HepG2 (cell line): ENCODE measurements around the gene KMT2D. TPM values are rescaled to one million over a fixed set of nuclear protein-coding genes. Genes with fewer than 3 reads are reported as not detected.

ENCODE experiments used
- ATAC-seq: fragments of 200-7000 bp; cut with Tn5 transposase; 3 replicates; pipeline ENCODE4 v1.9.1; 2020; ENCODE audit warnings: mild to moderate bottlenecking, moderate library complexity
- BruUV-seq: library from RNA; stranded (reverse); fragments of 400-500 nt; replicated peaks from 2 replicates; lab custom pipeline; 2021; lab: Mats Ljungman, UMichigan
- CTCF ChIA-PET: fragments of 300-600 bp; formaldehyde crosslinking; extraction: SDS; loops from one replicate; lab custom pipeline; 2021; ENCODE audit warnings: low total read pairs, inconsistent platforms, low intra/inter-chr PET ratio; lab: Yijun Ruan, JAX
- POLR2A ChIA-PET: fragments of 350-600 bp; sonication (Branson Sonifier 250); formaldehyde crosslinking; loops from one replicate; lab custom pipeline; 2020; ENCODE audit warnings: antibody characterized with exemption, inconsistent platforms; lab: Yijun Ruan, JAX
- DNase-seq: peaks from one replicate; pipeline ENCODE4 v3.0.0-alpha.2; 2015; ENCODE audit warnings: low spot score
- FAIRE-seq: peaks from 3 replicates; lab custom pipeline; 2011; peaks lifted over from hg19 to GRCh38; lab: Jason Lieb, UNC
- H2AFZ ChIP-seq: one replicate; pipeline ENCODE4 v1.6.1; 2011; ENCODE audit warnings: low read length, inconsistent platforms
- H3K27ac ChIP-seq: fragments of 300-600 bp; 3 replicates; pipeline ENCODE4 v1.8.0; 2011; ENCODE audit warnings: mixed run types, mild to moderate bottlenecking, mixed read lengths, low read length, inconsistent platforms; ENCODE audit not compliant: insufficient read depth; ENCODE audit errors: extremely low read length
- H3K27me3 ChIP-seq, 2 experiments: fragments of 200-600 bp in 1 of 2; 2 replicates in 1 of 2; 3 replicates in 1 of 2; pipeline versions ENCODE4 v1.6.0 to v1.8.0; 2011; ENCODE audit warnings: low read length in 2 of 2, mild to moderate bottlenecking in 2 of 2, moderate library complexity in 2 of 2, inconsistent platforms in 1 of 2; ENCODE audit not compliant: insufficient read depth in 2 of 2, control insufficient read depth in 1 of 2
- H3K36me3 ChIP-seq, 2 experiments: fragments of 200-600 bp in 1 of 2; replicated peaks in 1 of 2; 2 replicates in 1 of 2; 3 replicates in 1 of 2; pipeline versions ENCODE4 v1.5.1 to v1.8.0; 2011; ENCODE audit warnings: low read length in 2 of 2, inconsistent platforms in 1 of 2; ENCODE audit not compliant: insufficient read depth in 2 of 2, control insufficient read depth in 1 of 2
- H3K4me1 ChIP-seq: 2 replicates; pipeline ENCODE4 v1.5.1; 2012; ENCODE audit warnings: low read length, inconsistent platforms; ENCODE audit not compliant: insufficient read depth
- H3K4me2 ChIP-seq: 2 replicates; pipeline ENCODE4 v1.6.0; 2011; ENCODE audit warnings: low read depth, low read length, inconsistent platforms
- H3K4me3 ChIP-seq, 3 experiments: fragments of 200-600 bp in 1 of 3; sonication (generic), shearing (Covaris generic) in 1 of 3; replicated peaks in 1 of 3; 2 replicates each; pipeline ENCODE4 v1.5.1; 2011 to 2016; ENCODE audit warnings: low read length in 3 of 3, inconsistent platforms in 2 of 3, low read depth in 2 of 3, mild to moderate bottlenecking in 2 of 3, control low read depth in 1 of 3, mixed read lengths in 1 of 3; ENCODE audit not compliant: insufficient read depth in 1 of 3
- H3K79me2 ChIP-seq: one replicate; pipeline ENCODE4 v1.6.1; 2011; ENCODE audit warnings: low read length, inconsistent platforms; ENCODE audit not compliant: insufficient read depth
- H3K9ac ChIP-seq: 2 replicates; pipeline ENCODE4 v1.6.0; 2011; ENCODE audit warnings: mild to moderate bottlenecking, low read depth, low read length, inconsistent platforms; ENCODE audit not compliant: insufficient read depth
- H3K9me3 ChIP-seq: 2 replicates; pipeline ENCODE4 v1.5.1; 2012; ENCODE audit warnings: mild to moderate bottlenecking, low read length
- H4K20me1 ChIP-seq: 2 replicates; pipeline ENCODE4 v1.6.0; 2011; ENCODE audit warnings: inconsistent platforms, mild to moderate bottlenecking, low read length, moderate library complexity; ENCODE audit not compliant: insufficient read depth
- BORCS8-MEF2B ChIP-seq: sonication (generic); formaldehyde crosslinking; IDR thresholded peaks from 2 replicates; pipeline ENCODE4 v1.8.0; 2022; ENCODE audit warnings: mild to moderate bottlenecking, missing genetic modification reagents
- NR2C2 ChIP-seq: sonication (generic); formaldehyde crosslinking; IDR thresholded peaks from 2 replicates; pipeline ENCODE4 v1.4.0; 2020; ENCODE audit warnings: missing genetic modification reagents, mild to moderate bottlenecking, moderate library complexity, borderline replicate concordance
- NR2F6 ChIP-seq, 2 experiments: IDR thresholded peaks; 2 replicates each; pipeline ENCODE4 v1.6.1; 2016; ENCODE audit warnings: antibody characterized with exemption in 1 of 2, mild to moderate bottlenecking in 1 of 2
- SOX6 ChIP-seq, 2 experiments: fragments of 450-650 bp in 1 of 2; sonication (generic) in 1 of 2; formaldehyde crosslinking in 1 of 2; IDR thresholded peaks; 2 replicates each; pipeline versions ENCODE4 v1.4.0 to v1.6.1; 2017 to 2020; ENCODE audit warnings: antibody characterized with exemption in 1 of 2, mild to moderate bottlenecking in 1 of 2, missing genetic modification reagents in 1 of 2
- ZBTB7A ChIP-seq: sonication (generic); formaldehyde crosslinking; IDR thresholded peaks from 2 replicates; pipeline ENCODE4 v1.8.0; 2022; ENCODE audit warnings: mild to moderate bottlenecking, missing genetic modification reagents
- ZNF121 ChIP-seq: sonication (generic); formaldehyde crosslinking; IDR thresholded peaks from 2 replicates; pipeline ENCODE4 v1.5.0; 2020; ENCODE audit warnings: mild to moderate bottlenecking, missing genetic modification reagents
- ZNF564 ChIP-seq: sonication (generic); formaldehyde crosslinking; IDR thresholded peaks from 2 replicates; pipeline ENCODE4 v1.8.1; 2023; ENCODE audit warnings: mild to moderate bottlenecking, missing genetic modification reagents
- ZNF567 ChIP-seq: sonication (generic); formaldehyde crosslinking; IDR thresholded peaks from 2 replicates; pipeline ENCODE4 v1.8.1; 2023; ENCODE audit warnings: mild to moderate bottlenecking, missing genetic modification reagents, borderline replicate concordance
- ZNF761 ChIP-seq: sonication (generic); formaldehyde crosslinking; conservative IDR thresholded peaks from 2 replicates; pipeline ENCODE4 v1.4.0; 2020; ENCODE audit warnings: mild to moderate bottlenecking, missing genetic modification reagents
- ZNF777 ChIP-seq: sonication (generic); formaldehyde crosslinking; IDR thresholded peaks from 2 replicates; pipeline ENCODE4 v1.4.0; 2020; ENCODE audit warnings: missing genetic modification reagents
- ZSCAN30 ChIP-seq: sonication (generic); formaldehyde crosslinking; IDR thresholded peaks from 2 replicates; pipeline ENCODE4 v1.5.0; 2020; ENCODE audit warnings: mild to moderate bottlenecking, missing genetic modification reagents
- WGBS: methylation state at CpG from one replicate; pipeline ENCODE4 v1.1.6; 2017; ENCODE audit warnings: low lambda C conversion rate; 5-methylcytosine and 5-hydroxymethylcytosine counted together
- in situ Hi-C: cut with HindIII; loops from 2 replicates; pipeline ENCODE4 v1.10.0; 2017; ENCODE audit warnings: low pct_unique_long_range_greater_than_20kb; ENCODE audit not compliant: extremely low pct_ligation_motif_present
- intact Hi-C: fragments of 100-400 bp; cut with micrococcal nuclease; formaldehyde crosslinking; loops from one replicate; pipeline ENCODE4 v1.10.0; 2022; ENCODE audit not compliant: unreplicated experiment
- polyA plus RNA-seq, 8 experiments: library from polyadenylated mRNA; depleted of rRNA in 3 of 8; stranded (reverse) in 7 of 8; unstranded in 1 of 8; fragments of >200 nt; fragmentation: Illumina TruSeq in 4 of 8; extraction: Trizol in 4 of 8; gene quantifications; 2 replicates each; pipeline versions ENCODE4 v1.2.1 to v1.2.3, GENCODE V29; 2011 to 2016; ENCODE audit warnings: low read depth in 4 of 8, missing spikeins in 1 of 8, mixed read lengths in 1 of 8; ENCODE audit not compliant: insufficient read depth in 1 of 8
- total RNA-seq, 5 experiments: library from RNA; depleted of rRNA; stranded (reverse); fragments of >200 nt; fragmentation: Illumina TruSeq; extraction: Trizol; gene quantifications; 2 replicates each; pipeline ENCODE4 v1.2.3, GENCODE V29; 2016; ENCODE audit warnings: low read depth in 1 of 5
- TF ChIP-seq, protein P1 (sequence below): sonication (generic); formaldehyde crosslinking; IDR thresholded peaks from 2 replicates; pipeline ENCODE4 v1.4.0; 2020; ENCODE audit warnings: missing genetic modification reagents, mild to moderate bottlenecking, borderline replicate concordance
- TF ChIP-seq, protein P2 (sequence below): sonication (generic); formaldehyde crosslinking; IDR thresholded peaks from 2 replicates; pipeline ENCODE4 v1.4.0; 2020; ENCODE audit warnings: missing genetic modification reagents
- TF ChIP-seq, protein P3 (sequence below): sonication (generic); formaldehyde crosslinking; IDR thresholded peaks from 2 replicates; pipeline ENCODE4 v1.8.0; 2022; ENCODE audit warnings: mild to moderate bottlenecking, missing genetic modification reagents; ENCODE audit not compliant: insufficient replicate concordance
- TF ChIP-seq, protein P4 (sequence below): sonication (generic); formaldehyde crosslinking; IDR thresholded peaks from 2 replicates; pipeline ENCODE4 v1.8.0; 2023; ENCODE audit warnings: mild to moderate bottlenecking, missing genetic modification reagents

The KMT2D gene
- total and polyA plus RNA-seq, 2 of the 13 experiments (the other 11 are each of a cell fraction or from before 2014, with no cell fraction given), result 8.1 to 10.4 TPM

DNA sequence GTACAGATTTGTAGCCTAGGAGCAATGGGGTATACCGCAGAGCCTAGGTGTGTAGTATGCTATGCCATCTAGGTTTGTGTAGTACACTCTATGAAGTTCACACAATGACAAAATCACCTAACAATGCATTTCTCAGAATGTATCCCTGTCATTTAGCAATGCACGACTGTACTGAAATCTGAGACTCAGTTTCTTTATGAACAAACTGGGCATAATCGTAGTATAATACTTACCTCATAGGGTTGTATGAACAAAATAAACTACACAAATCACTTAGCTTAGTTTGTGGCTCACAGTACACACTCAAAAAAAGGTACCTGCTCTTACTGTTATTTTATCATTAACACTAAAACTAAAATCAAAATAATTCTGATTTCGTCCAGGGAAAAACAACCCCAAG, 35.1 kb downstream of the KMT2D start (continued):
- TF ChIP-seq, protein P1, sequence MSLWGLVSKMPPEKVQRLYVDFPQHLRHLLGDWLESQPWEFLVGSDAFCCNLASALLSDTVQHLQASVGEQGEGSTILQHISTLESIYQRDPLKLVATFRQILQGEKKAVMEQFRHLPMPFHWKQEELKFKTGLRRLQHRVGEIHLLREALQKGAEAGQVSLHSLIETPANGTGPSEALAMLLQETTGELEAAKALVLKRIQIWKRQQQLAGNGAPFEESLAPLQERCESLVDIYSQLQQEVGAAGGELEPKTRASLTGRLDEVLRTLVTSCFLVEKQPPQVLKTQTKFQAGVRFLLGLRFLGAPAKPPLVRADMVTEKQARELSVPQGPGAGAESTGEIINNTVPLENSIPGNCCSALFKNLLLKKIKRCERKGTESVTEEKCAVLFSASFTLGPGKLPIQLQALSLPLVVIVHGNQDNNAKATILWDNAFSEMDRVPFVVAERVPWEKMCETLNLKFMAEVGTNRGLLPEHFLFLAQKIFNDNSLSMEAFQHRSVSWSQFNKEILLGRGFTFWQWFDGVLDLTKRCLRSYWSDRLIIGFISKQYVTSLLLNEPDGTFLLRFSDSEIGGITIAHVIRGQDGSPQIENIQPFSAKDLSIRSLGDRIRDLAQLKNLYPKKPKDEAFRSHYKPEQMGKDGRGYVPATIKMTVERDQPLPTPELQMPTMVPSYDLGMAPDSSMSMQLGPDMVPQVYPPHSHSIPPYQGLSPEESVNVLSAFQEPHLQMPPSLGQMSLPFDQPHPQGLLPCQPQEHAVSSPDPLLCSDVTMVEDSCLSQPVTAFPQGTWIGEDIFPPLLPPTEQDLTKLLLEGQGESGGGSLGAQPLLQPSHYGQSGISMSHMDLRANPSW, result no peak
- TF ChIP-seq SOX6 (IDR thresholded peaks at IDR 0.05) (no peak), SOX6 (CRISPR knock-in tag; IDR thresholded peaks at IDR 0.05) (no peak), BORCS8-MEF2B (CRISPR knock-in tag) (no peak), ZNF567 (no peak), ZNF777 (CRISPR knock-in tag) (no peak)
- TF ChIP-seq, protein P2, sequence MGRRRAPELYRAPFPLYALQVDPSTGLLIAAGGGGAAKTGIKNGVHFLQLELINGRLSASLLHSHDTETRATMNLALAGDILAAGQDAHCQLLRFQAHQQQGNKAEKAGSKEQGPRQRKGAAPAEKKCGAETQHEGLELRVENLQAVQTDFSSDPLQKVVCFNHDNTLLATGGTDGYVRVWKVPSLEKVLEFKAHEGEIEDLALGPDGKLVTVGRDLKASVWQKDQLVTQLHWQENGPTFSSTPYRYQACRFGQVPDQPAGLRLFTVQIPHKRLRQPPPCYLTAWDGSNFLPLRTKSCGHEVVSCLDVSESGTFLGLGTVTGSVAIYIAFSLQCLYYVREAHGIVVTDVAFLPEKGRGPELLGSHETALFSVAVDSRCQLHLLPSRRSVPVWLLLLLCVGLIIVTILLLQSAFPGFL, result no peak

DNA sequence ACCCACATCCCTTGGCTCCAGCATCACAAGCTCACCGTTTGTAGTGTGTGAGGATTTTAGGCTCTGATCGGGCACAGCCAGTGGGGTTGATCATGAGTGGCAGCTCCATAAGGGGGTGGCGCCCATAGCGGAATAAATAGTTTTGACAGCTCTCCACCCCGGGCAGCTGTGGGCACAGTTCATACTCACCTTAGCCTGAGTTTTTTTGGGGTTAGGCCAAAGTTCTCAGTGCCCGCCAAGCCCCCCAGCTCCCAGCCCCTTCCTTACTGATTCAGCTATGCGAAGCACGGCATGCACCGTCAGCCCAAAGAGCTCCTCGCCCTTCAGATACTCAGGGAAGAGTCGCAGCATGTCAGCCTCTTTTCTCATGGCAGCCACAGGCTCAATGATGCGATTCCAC, 36.1 kb downstream of the KMT2D start:
- Histone ChIP-seq H2AFZ (no peak overlapping the region), H3K4me1 (peaks cover 4% of the 10 kb centered on the region), H3K79me2 (no peaks in the 10 kb centered on the region), H3K27me3 (no peaks in the 10 kb centered on the region), H3K4me2 (no peak overlapping the region)
- POLR2A ChIA-PET, result interaction anchor here (1.4 kb wide), 1 partner anchor 13 kb away, joined by 3 read pairs; no protein-coding TSS in a partner anchor
- no peak for FAIRE-seq
- TF ChIP-seq ZNF121 (no peak), ZNF564 (CRISPR knock-in tag) (no peak), ZNF761 (CRISPR knock-in tag) (no peak), ZBTB7A (CRISPR knock-in tag) (no peak), NR2C2 (CRISPR knock-in tag) (no peak), ZSCAN30 (CRISPR knock-in tag) (no peak), BORCS8-MEF2B (CRISPR knock-in tag) (no peak), NR2F6 (IDR thresholded peaks at IDR 0.05) (no peak), NR2F6 (CRISPR knock-in tag; IDR thresholded peaks at IDR 0.05) (no peak)
- TF ChIP-seq, protein P3, sequence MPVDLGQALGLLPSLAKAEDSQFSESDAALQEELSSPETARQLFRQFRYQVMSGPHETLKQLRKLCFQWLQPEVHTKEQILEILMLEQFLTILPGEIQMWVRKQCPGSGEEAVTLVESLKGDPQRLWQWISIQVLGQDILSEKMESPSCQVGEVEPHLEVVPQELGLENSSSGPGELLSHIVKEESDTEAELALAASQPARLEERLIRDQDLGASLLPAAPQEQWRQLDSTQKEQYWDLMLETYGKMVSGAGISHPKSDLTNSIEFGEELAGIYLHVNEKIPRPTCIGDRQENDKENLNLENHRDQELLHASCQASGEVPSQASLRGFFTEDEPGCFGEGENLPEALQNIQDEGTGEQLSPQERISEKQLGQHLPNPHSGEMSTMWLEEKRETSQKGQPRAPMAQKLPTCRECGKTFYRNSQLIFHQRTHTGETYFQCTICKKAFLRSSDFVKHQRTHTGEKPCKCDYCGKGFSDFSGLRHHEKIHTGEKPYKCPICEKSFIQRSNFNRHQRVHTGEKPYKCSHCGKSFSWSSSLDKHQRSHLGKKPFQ (CRISPR knock-in tag), result no peak
- TF ChIP-seq, protein P4, sequence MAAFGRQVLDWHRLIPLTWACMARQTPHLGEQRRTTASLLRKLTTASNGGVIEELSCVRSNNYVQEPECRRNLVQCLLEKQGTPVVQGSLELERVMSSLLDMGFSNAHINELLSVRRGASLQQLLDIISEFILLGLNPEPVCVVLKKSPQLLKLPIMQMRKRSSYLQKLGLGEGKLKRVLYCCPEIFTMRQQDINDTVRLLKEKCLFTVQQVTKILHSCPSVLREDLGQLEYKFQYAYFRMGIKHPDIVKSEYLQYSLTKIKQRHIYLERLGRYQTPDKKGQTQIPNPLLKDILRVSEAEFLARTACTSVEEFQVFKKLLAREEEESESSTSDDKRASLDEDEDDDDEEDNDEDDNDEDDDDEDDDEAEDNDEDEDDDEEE (CRISPR knock-in tag), result no peak
- TF ChIP-seq, all 625 proteins: peak for 0
- Histone ChIP-seq H3K9me3 (no peaks in the 10 kb centered on the region), H3K9ac (no peak overlapping the region), H4K20me1 (no peaks in the 10 kb centered on the region), H3K27ac (no peak overlapping the region), H3K4me3 (no peak overlapping the region), H3K36me3 (peaks cover 39 to 69% of the 10 kb centered on the region in 2 experiments)
- ATAC-seq, result no peak
- in situ Hi-C loops, result no loop called here
- WGBS, result 97% methylated on average over 12 of the region's 12 CpGs
- CTCF ChIA-PET, result no interaction called here
- intact Hi-C loops, result no loop called here
- BruUV-seq, result no TSS peak
- no peak for DNase-seq
